IgD-negative memory B cell (primary cell): ENCODE results near the gene RAB41. TPM values are rescaled to one million over a fixed set of nuclear protein-coding genes. Genes with fewer than 3 reads are reported as not detected.
"Not testable (repeated sequence)": the region's sequence is repeated elsewhere in the genome, so short reads cannot be mapped to it uniquely, and the experiment has no call there.

ENCODE experiments used
- H3K27ac Mint-ChIP-seq, 3 donors: one replicate each; pipeline ENCODE4 v1.8.0; 2020 to 2022; ENCODE audit warnings: mild to moderate bottlenecking in 3 of 3, mixed read lengths in 3 of 3, moderate library complexity in 1 of 3
- H3K27me3 Mint-ChIP-seq: one replicate; pipeline ENCODE4 v1.8.0; 2021; ENCODE audit warnings: mixed read lengths
- H3K36me3 Mint-ChIP-seq: one replicate; pipeline ENCODE4 v1.8.0; 2020; ENCODE audit warnings: mild to moderate bottlenecking, mixed read lengths
- H3K4me1 Mint-ChIP-seq, 3 donors: one replicate each; pipeline ENCODE4 v1.8.0; 2020 to 2022; ENCODE audit warnings: mixed read lengths in 3 of 3, mild to moderate bottlenecking in 1 of 3
- H3K4me3 Mint-ChIP-seq, 4 donors: one replicate each; pipeline ENCODE4 v1.8.0; 2020 to 2022; ENCODE audit warnings: mild to moderate bottlenecking in 4 of 4, mixed read lengths in 4 of 4, moderate library complexity in 3 of 4
- H3K9me3 Mint-ChIP-seq, 3 donors: one replicate each; pipeline ENCODE4 v1.8.0; 2020 to 2021; ENCODE audit warnings: mixed read lengths in 3 of 3, mild to moderate bottlenecking in 1 of 3
- polyA plus RNA-seq: library from polyadenylated mRNA; unstranded; fragments of 300-500 nt; fragmentation: Illumina TruSeq; gene quantifications from one replicate; pipeline ENCODE4 v1.2.3, GENCODE V29; 2021

Gene RAB41
- polyA plus RNA-seq, 1 donor from 2014 or later, result not detected

GRCh38 chrX:70264784-70265183, 17.2 kb upstream of the RAB41 start:
- Mint-ChIP-seq H3K27ac (no peak overlapping the region), H3K4me1 (no peaks in the 10 kb centered on the region), H3K4me3 (no peak overlapping the region), H3K9me3 (no peaks in the 10 kb centered on the region), H3K36me3 (peaks cover 1% of the 10 kb centered on the region), H3K27me3 (peaks cover 1% of the 10 kb centered on the region)

- no peak within 1 kb of the TSS for H3K27ac Mint-ChIP-seq
- H3K4me1 Mint-ChIP-seq, result no peaks in the 10 kb centered on the region
- peaks cover 1% of the 10 kb centered on the region for H3K27me3 Mint-ChIP-seq
- H3K4me3 Mint-ChIP-seq, result no peak within 1 kb of the TSS
- H3K36me3 Mint-ChIP-seq, result peaks cover 4% of the 10 kb centered on the region
- H3K9me3 Mint-ChIP-seq, result no peaks in the 10 kb centered on the region
These were observed 13.9 kb upstream of the RAB41 start, which contains the start of gene ARR3 for GRCh38 chrX:70268034-70268433. ARR3 (plus strand) TSS chrX:70268334; CDS start chrX:70269386, 1,052 bp downstream.

- not testable (repeated sequence) for H3K36me3 Mint-ChIP-seq, H3K4me1 Mint-ChIP-seq, H3K27ac Mint-ChIP-seq, H3K4me3 Mint-ChIP-seq, H3K27me3 Mint-ChIP-seq, H3K9me3 Mint-ChIP-seq
These were observed 7.9 kb upstream of the RAB41 start for GRCh38 chrX:70274029-70274428.

GRCh38 chrX:70279081-70279480, 2.9 kb upstream of the RAB41 start:
- H3K27me3 Mint-ChIP-seq, result peaks cover 2% of the 10 kb centered on the region
- H3K27ac Mint-ChIP-seq, result peak overlapping the region in 1 of 3 donors; percentile 24
- H3K36me3 Mint-ChIP-seq, result no peaks in the 10 kb centered on the region
- no peaks in the 10 kb centered on the region for H3K4me1 Mint-ChIP-seq
- H3K9me3 Mint-ChIP-seq, result peaks cover 0 to 2% (median 0%) of the 10 kb centered on the region in 3 donors
- H3K4me3 Mint-ChIP-seq, result no peak overlapping the region

GRCh38 chrX:70280573-70280972, 1.4 kb upstream of the RAB41 start:
- Mint-ChIP-seq H3K9me3 (peaks cover 0 to 2% (median 0%) of the 10 kb centered on the region in 3 donors), H3K36me3 (no peaks in the 10 kb centered on the region), H3K4me1 (no peaks in the 10 kb centered on the region), H3K4me3 (no peak overlapping the region), H3K27ac (no peak overlapping the region), H3K27me3 (peaks cover 2% of the 10 kb centered on the region)

GRCh38 chrX:70289168-70289792, 7.3 kb downstream of the RAB41 start:
- peaks cover 3 to 12% (median 10%) of the 10 kb centered on the region in 3 donors for H3K4me1 Mint-ChIP-seq
- H3K9me3 Mint-ChIP-seq, result no peaks in the 10 kb centered on the region
- H3K36me3 Mint-ChIP-seq, result no peaks in the 10 kb centered on the region
- H3K27me3 Mint-ChIP-seq, result peaks cover 6% of the 10 kb centered on the region
- H3K27ac Mint-ChIP-seq, result peak overlapping the region; percentile 31 to 87 (median 56)
- H3K4me3 Mint-ChIP-seq, result peak overlapping the region; percentile 73 to 95 (median 89)

- peaks cover 3 to 12% (median 10%) of the 10 kb centered on the region in 3 donors for H3K4me1 Mint-ChIP-seq
- peak within 1 kb of the TSS; percentile 73 to 95 (median 89) for H3K4me3 Mint-ChIP-seq
- no peaks in the 10 kb centered on the region for H3K36me3 Mint-ChIP-seq
- H3K27ac Mint-ChIP-seq, result peak within 1 kb of the TSS; percentile 31 to 87 (median 56)
- H3K9me3 Mint-ChIP-seq, result no peaks in the 10 kb centered on the region
- peaks cover 6% of the 10 kb centered on the region for H3K27me3 Mint-ChIP-seq
These were observed 8.1 kb downstream of the RAB41 start, which contains the start of the genes KIF4A and PDZD11 for GRCh38 chrX:70289793-70290770. KIF4A (plus strand) TSS chrX:70290104; CDS start chrX:70290459, 355 bp downstream. PDZD11 (minus strand) TSS chrX:70289927; CDS start chrX:70289341, 586 bp downstream.

- peaks cover 6% of the 10 kb centered on the region for H3K27me3 Mint-ChIP-seq
- no peak overlapping the region for H3K4me3 Mint-ChIP-seq
- no peak overlapping the region for H3K27ac Mint-ChIP-seq
- H3K9me3 Mint-ChIP-seq, result no peaks in the 10 kb centered on the region
- no peaks in the 10 kb centered on the region for H3K36me3 Mint-ChIP-seq
- H3K4me1 Mint-ChIP-seq, result peaks cover 3 to 12% (median 10%) of the 10 kb centered on the region in 3 donors
These were observed 10.8 kb downstream of the RAB41 start for GRCh38 chrX:70292788-70293187.

- Mint-ChIP-seq H3K4me1 (peaks cover 3 to 12% (median 10%) of the 10 kb centered on the region in 3 donors), H3K27ac (no peak overlapping the region), H3K9me3 (no peaks in the 10 kb centered on the region), H3K36me3 (no peaks in the 10 kb centered on the region), H3K27me3 (peaks cover 3% of the 10 kb centered on the region), H3K4me3 (no peak overlapping the region)
These were observed 11.6 kb downstream of the RAB41 start for GRCh38 chrX:70293621-70294020.

GRCh38 chrX:70301716-70302115, 19.7 kb downstream of the RAB41 start:
- peaks cover 2% of the 10 kb centered on the region for H3K36me3 Mint-ChIP-seq
- no peaks in the 10 kb centered on the region for H3K27me3 Mint-ChIP-seq
- no peaks in the 10 kb centered on the region for H3K4me1 Mint-ChIP-seq
- no peak overlapping the region for H3K4me3 Mint-ChIP-seq
- no peak overlapping the region for H3K27ac Mint-ChIP-seq
- H3K9me3 Mint-ChIP-seq, result no peaks in the 10 kb centered on the region

GRCh38 chrX:70313503-70313902, 31.5 kb downstream of the RAB41 start:
- H3K4me1 Mint-ChIP-seq, result no peaks in the 10 kb centered on the region
- no peaks in the 10 kb centered on the region for H3K27me3 Mint-ChIP-seq
- no peak overlapping the region for H3K4me3 Mint-ChIP-seq
- no peaks in the 10 kb centered on the region for H3K36me3 Mint-ChIP-seq
- H3K27ac Mint-ChIP-seq, result no peak overlapping the region
- peaks cover 0 to 1% (median 0%) of the 10 kb centered on the region in 3 donors for H3K9me3 Mint-ChIP-seq

GRCh38 chrX:70322784-70323183, 40.8 kb downstream of the RAB41 start:
- Mint-ChIP-seq H3K36me3 (no peaks in the 10 kb centered on the region), H3K27me3 (peaks cover 4% of the 10 kb centered on the region), H3K4me3 (no peak overlapping the region), H3K9me3 (peaks cover 0 to 4% (median 0%) of the 10 kb centered on the region in 3 donors), H3K4me1 (no peaks in the 10 kb centered on the region), H3K27ac (no peak overlapping the region)

- H3K4me1 Mint-ChIP-seq, H3K36me3 Mint-ChIP-seq, H3K4me3 Mint-ChIP-seq, H3K9me3 Mint-ChIP-seq, H3K27me3 Mint-ChIP-seq, H3K27ac Mint-ChIP-seq: not testable (repeated sequence)
These were observed 41.7 kb downstream of the RAB41 start for GRCh38 chrX:70323628-70324027.

- Mint-ChIP-seq H3K4me3 (no peak overlapping the region), H3K27me3 (peaks cover 4% of the 10 kb centered on the region), H3K9me3 (peaks cover 0 to 3% (median 0%) of the 10 kb centered on the region in 3 donors), H3K36me3 (no peaks in the 10 kb centered on the region), H3K27ac (no peak overlapping the region), H3K4me1 (no peaks in the 10 kb centered on the region)
These were observed 42.4 kb downstream of the RAB41 start for GRCh38 chrX:70324326-70324725.

- no peak overlapping the region for H3K4me3 Mint-ChIP-seq
- no peaks in the 10 kb centered on the region for H3K36me3 Mint-ChIP-seq
- H3K27ac Mint-ChIP-seq, result no peak overlapping the region
- no peaks in the 10 kb centered on the region for H3K4me1 Mint-ChIP-seq
- peaks cover 0 to 3% (median 0%) of the 10 kb centered on the region in 3 donors for H3K9me3 Mint-ChIP-seq
- peaks cover 3% of the 10 kb centered on the region for H3K27me3 Mint-ChIP-seq
These were observed 49.2 kb downstream of the RAB41 start for GRCh38 chrX:70331161-70331560.
